ENCODE results near the gene SCAF1. TPM values are rescaled to one million over a fixed set of nuclear protein-coding genes. Genes with fewer than 3 reads are reported as not detected.
A peak's percentile ranks its signal among the peaks of the same experiment; 100 is the strongest.

SCAF1 gene
- total and polyA plus RNA-seq, 2 experiments from 2014 or later = 19.7 to 53.7 TPM

GRCh38 chr19:49685845-49686332 lies 43.9 kb downstream of the SCAF1 start:
- H3K9me3 Mint-ChIP-seq = peaks cover 7% of the 10 kb centered on the region
- peaks cover 38% of the 10 kb centered on the region for H3K27me3 Mint-ChIP-seq (ENCODE audit: insufficient read depth, low read depth, poor library complexity)
- peak overlapping the region; percentile 36; the same call in 1 of the 2 replicates for H3K27ac Mint-ChIP-seq
- H3K9me2 ChIP-seq (ENCODE audit: insufficient read depth) = no peaks in the 10 kb centered on the region
- peaks cover 23% of the 10 kb centered on the region for H3K4me1 ChIP-seq (ENCODE audit: insufficient read depth)
- peaks cover 74% of the 10 kb centered on the region for H3F3A ChIP-seq (replicated peaks; ENCODE audit: low read depth)
- ATAC-seq = no peak
- H4K20me1 ChIP-seq (replicated peaks; ENCODE audit: insufficient read depth) = peaks cover 54% of the 10 kb centered on the region
- H3K27ac ChIP-seq (ENCODE audit: low read depth) = no peak overlapping the region
- H3K4me3 Mint-ChIP-seq = no peak overlapping the region; the same call in 2 of the 3 replicates
- H3K36me3 Mint-ChIP-seq (ENCODE audit: low read depth) = peaks cover 69% of the 10 kb centered on the region
- no peak overlapping the region for H3K4me2 ChIP-seq
- DNase-seq (ENCODE audit: low spot score) = no peak
- H3K79me2 ChIP-seq (replicated peaks; ENCODE audit: insufficient read depth) = peaks cover 35% of the 10 kb centered on the region
- H3K4me3 ChIP-seq = no peak overlapping the region
- no peak for TF ChIP-seq ZNF114 (CRISPR knock-in tag; IDR thresholded peaks at IDR 0.05)
- no peak for TF ChIP-seq EZH2 (IDR thresholded peaks at IDR 0.05; ENCODE audit: low read depth, unreplicated experiment)
- no peak for TF ChIP-seq POLR2AphosphoS5 (IDR thresholded peaks at IDR 0.05; ENCODE audit: low read depth)
- TF ChIP-seq JUNB (IDR thresholded peaks at IDR 0.05; ENCODE audit: unreplicated experiment) = no peak
- no peak for TF ChIP-seq CREB1 (CRISPR knock-in tag; IDR thresholded peaks at IDR 0.05; ENCODE audit: low read depth)
- TF ChIP-seq CTCF (conservative IDR thresholded peaks at IDR 0.05; ENCODE audit: low read depth in 2 of 2) = no peak
- TF ChIP-seq ZNF331 (CRISPR knock-in tag; IDR thresholded peaks at IDR 0.05; ENCODE audit: low read depth) = no peak
- TF ChIP-seq NANOG (IDR thresholded peaks at IDR 0.05; ENCODE audit: borderline replicate concordance) = no peak
- TF ChIP-seq, protein P1, sequence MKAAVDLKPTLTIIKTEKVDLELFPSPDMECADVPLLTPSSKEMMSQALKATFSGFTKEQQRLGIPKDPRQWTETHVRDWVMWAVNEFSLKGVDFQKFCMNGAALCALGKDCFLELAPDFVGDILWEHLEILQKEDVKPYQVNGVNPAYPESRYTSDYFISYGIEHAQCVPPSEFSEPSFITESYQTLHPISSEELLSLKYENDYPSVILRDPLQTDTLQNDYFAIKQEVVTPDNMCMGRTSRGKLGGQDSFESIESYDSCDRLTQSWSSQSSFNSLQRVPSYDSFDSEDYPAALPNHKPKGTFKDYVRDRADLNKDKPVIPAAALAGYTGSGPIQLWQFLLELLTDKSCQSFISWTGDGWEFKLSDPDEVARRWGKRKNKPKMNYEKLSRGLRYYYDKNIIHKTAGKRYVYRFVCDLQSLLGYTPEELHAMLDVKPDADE (IDR thresholded peaks at IDR 0.05) = no peak
- TF ChIP-seq, protein P2, sequence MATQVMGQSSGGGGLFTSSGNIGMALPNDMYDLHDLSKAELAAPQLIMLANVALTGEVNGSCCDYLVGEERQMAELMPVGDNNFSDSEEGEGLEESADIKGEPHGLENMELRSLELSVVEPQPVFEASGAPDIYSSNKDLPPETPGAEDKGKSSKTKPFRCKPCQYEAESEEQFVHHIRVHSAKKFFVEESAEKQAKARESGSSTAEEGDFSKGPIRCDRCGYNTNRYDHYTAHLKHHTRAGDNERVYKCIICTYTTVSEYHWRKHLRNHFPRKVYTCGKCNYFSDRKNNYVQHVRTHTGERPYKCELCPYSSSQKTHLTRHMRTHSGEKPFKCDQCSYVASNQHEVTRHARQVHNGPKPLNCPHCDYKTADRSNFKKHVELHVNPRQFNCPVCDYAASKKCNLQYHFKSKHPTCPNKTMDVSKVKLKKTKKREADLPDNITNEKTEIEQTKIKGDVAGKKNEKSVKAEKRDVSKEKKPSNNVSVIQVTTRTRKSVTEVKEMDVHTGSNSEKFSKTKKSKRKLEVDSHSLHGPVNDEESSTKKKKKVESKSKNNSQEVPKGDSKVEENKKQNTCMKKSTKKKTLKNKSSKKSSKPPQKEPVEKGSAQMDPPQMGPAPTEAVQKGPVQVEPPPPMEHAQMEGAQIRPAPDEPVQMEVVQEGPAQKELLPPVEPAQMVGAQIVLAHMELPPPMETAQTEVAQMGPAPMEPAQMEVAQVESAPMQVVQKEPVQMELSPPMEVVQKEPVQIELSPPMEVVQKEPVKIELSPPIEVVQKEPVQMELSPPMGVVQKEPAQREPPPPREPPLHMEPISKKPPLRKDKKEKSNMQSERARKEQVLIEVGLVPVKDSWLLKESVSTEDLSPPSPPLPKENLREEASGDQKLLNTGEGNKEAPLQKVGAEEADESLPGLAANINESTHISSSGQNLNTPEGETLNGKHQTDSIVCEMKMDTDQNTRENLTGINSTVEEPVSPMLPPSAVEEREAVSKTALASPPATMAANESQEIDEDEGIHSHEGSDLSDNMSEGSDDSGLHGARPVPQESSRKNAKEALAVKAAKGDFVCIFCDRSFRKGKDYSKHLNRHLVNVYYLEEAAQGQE (IDR thresholded peaks at IDR 0.05; ENCODE audit: unreplicated experiment) = no peak
- H3K4me1 Mint-ChIP-seq = peaks cover 49% of the 10 kb centered on the region
- no peak overlapping the region for H2AFZ ChIP-seq
- peaks cover 43% of the 10 kb centered on the region for H3K36me3 ChIP-seq (ENCODE audit: insufficient read depth)
- no peaks in the 10 kb centered on the region for H3K27me3 ChIP-seq (ENCODE audit: insufficient read depth)

All from GM23338 (cell line).